Measurements from ENCODE around the gene C1orf21. TPM values are rescaled to one million over a fixed set of nuclear protein-coding genes. Genes with fewer than 3 reads are reported as not detected.

Gene C1orf21
- total and polyA plus RNA-seq, 3 experiments from 2014 or later: 6.8 to 23.4 (median 8.2) TPM

DNA sequence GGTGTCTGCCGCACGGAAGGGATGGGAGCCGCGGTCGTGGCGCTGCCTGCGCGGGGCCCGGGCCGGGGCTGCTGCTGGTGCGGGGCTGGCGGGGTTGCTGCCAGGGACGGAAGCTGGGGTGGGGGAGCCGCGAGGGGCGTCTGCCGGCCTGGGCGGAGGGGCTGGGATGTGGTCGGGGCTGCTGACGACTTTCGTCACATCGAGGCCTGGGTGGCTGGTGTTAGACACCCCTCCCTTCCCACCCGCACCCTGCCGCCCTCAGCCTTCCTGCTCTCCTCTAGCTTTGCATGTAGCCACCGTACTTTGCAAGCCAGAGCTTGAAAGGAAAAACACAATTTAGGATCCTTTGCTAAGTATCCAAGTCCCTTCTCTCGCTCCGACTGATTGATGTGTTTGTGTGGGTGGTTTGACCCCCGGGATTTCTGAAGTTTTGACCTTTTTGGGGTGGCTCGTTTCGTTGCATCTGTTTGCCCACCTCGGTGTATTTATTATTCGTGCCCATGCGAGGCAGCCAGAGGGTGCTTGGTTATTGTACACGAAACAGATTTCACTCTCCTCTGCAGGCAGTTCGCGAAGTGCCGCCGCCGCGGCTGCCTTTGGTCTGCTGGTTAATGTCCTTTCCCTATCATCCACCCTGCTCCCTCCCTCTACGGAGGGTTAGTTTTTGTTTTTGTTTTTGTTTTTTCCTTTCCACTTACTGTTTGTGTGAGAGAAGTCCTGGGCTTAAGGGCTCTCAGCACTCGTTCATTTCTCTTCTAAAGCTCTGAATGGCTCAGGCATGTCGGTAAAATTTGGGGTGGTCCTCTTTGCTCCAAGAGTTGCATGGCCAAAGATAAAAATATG lies 868 bp downstream of the C1orf21 start:
- ChIA-PET CTCF (interaction anchor here (1.2 to 1.4 kb wide), 2 partner anchors 10 to 11 kb away, joined by 4 to 5 read pairs; no protein-coding TSS in a partner anchor), POLR2A (no interaction called here)
- Histone ChIP-seq H3K27me3 (ENCODE audit: insufficient read depth, low read length, poor library complexity, severe bottlenecking) (peaks cover 6% of the 10 kb centered on the region), H3K4me3 (ENCODE audit: low read length) (peak overlapping the region; percentile 56), H3K27ac (ENCODE audit: low read depth, low read length) (peak overlapping the region; percentile 66), H3K9me3 (ENCODE audit: low read length) (no peaks in the 10 kb centered on the region), H3K36me3 (ENCODE audit: insufficient read depth, low read length) (no peaks in the 10 kb centered on the region), H3K4me1 (ENCODE audit: insufficient read depth, low read length) (peaks cover 8% of the 10 kb centered on the region)
- peak overlapping the region; percentile 84 to 97 (median 90) for H3K4me3 Mint-ChIP-seq
- DNase-seq: peak; percentile 25 to 85 (median 71)
- peaks cover 0 to 7% (median 0%) of the 10 kb centered on the region in 3 donors for H3K36me3 Mint-ChIP-seq
- H3K27me3 Mint-ChIP-seq: peaks cover 16 to 39% of the 10 kb centered on the region in 2 donors
- H3K4me1 Mint-ChIP-seq: peaks cover 23 to 42% (median 33%) of the 10 kb centered on the region in 3 donors
- H3K27ac Mint-ChIP-seq: peak overlapping the region; percentile 18 to 97 (median 92)
- no peaks in the 10 kb centered on the region for H3K9me3 Mint-ChIP-seq

DNA sequence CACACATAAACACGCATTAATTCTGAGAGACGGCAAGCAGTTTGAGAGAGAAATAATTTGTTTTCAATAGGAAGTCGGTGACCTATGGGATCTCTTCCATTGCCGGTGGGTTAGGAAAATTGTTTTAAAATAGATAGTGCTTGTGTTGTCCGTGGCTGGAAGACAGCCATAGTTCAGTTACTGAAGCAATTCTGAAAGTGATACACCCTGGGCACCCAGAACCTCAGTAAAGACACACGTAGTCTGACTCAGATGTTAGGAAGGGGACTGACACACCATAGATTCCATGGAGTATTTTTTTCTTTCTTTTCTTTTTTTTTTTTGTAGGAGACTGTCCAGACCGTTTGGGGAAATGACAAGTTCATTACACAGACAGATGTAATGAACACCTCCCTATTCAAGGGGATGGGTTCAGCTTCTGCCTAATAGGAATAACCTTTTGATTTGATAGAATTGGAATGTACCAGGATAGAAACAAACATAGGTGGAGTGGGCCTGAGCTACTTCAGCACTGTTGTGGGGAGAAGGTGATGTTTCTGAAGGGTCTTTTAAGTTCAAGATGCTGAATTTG lies 1.6 kb downstream of the C1orf21 start:
- Mint-ChIP-seq H3K27me3 (peaks cover 16 to 39% of the 10 kb centered on the region in 2 donors), H3K9me3 (no peaks in the 10 kb centered on the region), H3K36me3 (peaks cover 0 to 7% (median 0%) of the 10 kb centered on the region in 3 donors), H3K4me3 (peak overlapping the region; percentile 84 to 97 (median 90)), H3K4me1 (peaks cover 26 to 48% (median 33%) of the 10 kb centered on the region in 3 donors), H3K27ac (peak overlapping the region; percentile 18 to 97 (median 92))
- ChIA-PET POLR2A (no interaction called here), CTCF (no interaction called here)
- H3K36me3 ChIP-seq (ENCODE audit: insufficient read depth, low read length): no peaks in the 10 kb centered on the region
- H3K4me1 ChIP-seq (ENCODE audit: insufficient read depth, low read length): peaks cover 8% of the 10 kb centered on the region
- peaks cover 6% of the 10 kb centered on the region for H3K27me3 ChIP-seq (ENCODE audit: insufficient read depth, low read length, poor library complexity, severe bottlenecking)
- H3K4me3 ChIP-seq (ENCODE audit: low read length): peak overlapping the region; percentile 56
- H3K9me3 ChIP-seq (ENCODE audit: low read length): no peaks in the 10 kb centered on the region
- DNase-seq: peak in 1 of 5 donors; percentile 4
- H3K27ac ChIP-seq (ENCODE audit: low read depth, low read length): peak overlapping the region; percentile 62

DNA sequence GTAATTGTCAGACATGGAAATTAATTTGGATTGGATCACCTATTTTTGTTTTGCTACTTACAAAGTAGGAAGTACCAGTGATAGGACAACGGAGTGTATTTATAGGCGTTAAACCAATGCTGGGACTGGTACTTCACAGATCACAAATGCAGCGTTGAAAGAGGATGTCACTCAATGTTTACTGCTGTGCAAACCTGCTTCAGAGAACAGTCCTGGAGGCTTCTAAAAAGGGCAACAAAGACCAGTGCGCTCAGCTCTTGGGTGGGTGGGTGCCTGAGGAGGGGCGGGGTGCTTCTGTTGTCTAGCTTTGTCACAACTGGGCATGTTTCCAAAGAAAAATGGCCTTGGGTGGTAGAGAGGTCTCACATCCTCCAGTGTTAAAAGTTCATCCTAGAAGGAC lies 2.1 kb downstream of the C1orf21 start:
- no peaks in the 10 kb centered on the region for H3K9me3 ChIP-seq (ENCODE audit: low read length)
- POLR2A ChIA-PET: no interaction called here
- peaks cover 16 to 39% of the 10 kb centered on the region in 2 donors for H3K27me3 Mint-ChIP-seq
- H3K4me1 ChIP-seq (ENCODE audit: insufficient read depth, low read length): peaks cover 8% of the 10 kb centered on the region
- H3K27ac Mint-ChIP-seq: peak overlapping the region; percentile 18 to 97 (median 92)
- peak overlapping the region; percentile 21 for H3K4me3 ChIP-seq (ENCODE audit: low read length)
- peaks cover 0 to 7% (median 0%) of the 10 kb centered on the region in 3 donors for H3K36me3 Mint-ChIP-seq
- no peaks in the 10 kb centered on the region for H3K9me3 Mint-ChIP-seq
- CTCF ChIA-PET: no interaction called here
- H3K4me1 Mint-ChIP-seq: peaks cover 26 to 48% (median 33%) of the 10 kb centered on the region in 3 donors
- no peaks in the 10 kb centered on the region for H3K36me3 ChIP-seq (ENCODE audit: insufficient read depth, low read length)
- peak in 1 of 5 donors; percentile 3 for DNase-seq
- peak overlapping the region; percentile 84 to 97 (median 90) for H3K4me3 Mint-ChIP-seq
- H3K27me3 ChIP-seq (ENCODE audit: insufficient read depth, low read length, poor library complexity, severe bottlenecking): peaks cover 6% of the 10 kb centered on the region
- peak overlapping the region; percentile 62 for H3K27ac ChIP-seq (ENCODE audit: low read depth, low read length)

DNA sequence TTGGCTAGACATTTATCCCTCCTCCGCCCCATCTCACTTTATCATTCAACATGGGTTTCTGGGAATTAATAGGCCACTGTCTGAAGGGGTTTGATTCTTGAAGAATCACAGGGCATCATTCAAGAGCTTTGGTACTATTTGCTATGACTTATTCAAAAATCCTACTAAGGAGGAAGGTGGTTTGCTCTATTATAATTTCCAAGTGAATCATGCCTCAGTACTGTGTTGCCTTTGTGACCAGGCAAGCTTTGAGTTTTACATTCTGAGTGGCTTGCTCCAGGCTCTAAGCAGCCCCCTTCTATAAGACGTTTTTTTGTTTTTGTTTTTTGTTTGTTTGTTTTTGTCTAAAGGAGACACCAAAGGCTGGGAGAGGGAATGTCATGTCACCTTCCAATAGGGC lies 2.6 kb downstream of the C1orf21 start:
- no peak overlapping the region for H3K27ac ChIP-seq (ENCODE audit: low read depth, low read length)
- no peaks in the 10 kb centered on the region for H3K9me3 Mint-ChIP-seq
- ChIA-PET POLR2A (no interaction called here), CTCF (no interaction called here)
- no peak for DNase-seq
- H3K27me3 Mint-ChIP-seq: peaks cover 13 to 35% of the 10 kb centered on the region in 2 donors
- H3K4me3 Mint-ChIP-seq: peak overlapping the region in 4 of 7 donors; percentile 33 to 91 (median 87)
- H3K27ac Mint-ChIP-seq: peak overlapping the region in 3 of 8 donors; percentile 4 to 45 (median 26)
- H3K4me1 ChIP-seq (ENCODE audit: insufficient read depth, low read length): peaks cover 8% of the 10 kb centered on the region
- H3K4me1 Mint-ChIP-seq: peaks cover 26 to 51% (median 33%) of the 10 kb centered on the region in 3 donors
- H3K36me3 Mint-ChIP-seq: peaks cover 0 to 7% (median 0%) of the 10 kb centered on the region in 3 donors
- H3K4me3 ChIP-seq (ENCODE audit: low read length): no peak overlapping the region
- H3K27me3 ChIP-seq (ENCODE audit: insufficient read depth, low read length, poor library complexity, severe bottlenecking): peaks cover 6% of the 10 kb centered on the region
- H3K9me3 ChIP-seq (ENCODE audit: low read length): no peaks in the 10 kb centered on the region
- H3K36me3 ChIP-seq (ENCODE audit: insufficient read depth, low read length): no peaks in the 10 kb centered on the region

DNA sequence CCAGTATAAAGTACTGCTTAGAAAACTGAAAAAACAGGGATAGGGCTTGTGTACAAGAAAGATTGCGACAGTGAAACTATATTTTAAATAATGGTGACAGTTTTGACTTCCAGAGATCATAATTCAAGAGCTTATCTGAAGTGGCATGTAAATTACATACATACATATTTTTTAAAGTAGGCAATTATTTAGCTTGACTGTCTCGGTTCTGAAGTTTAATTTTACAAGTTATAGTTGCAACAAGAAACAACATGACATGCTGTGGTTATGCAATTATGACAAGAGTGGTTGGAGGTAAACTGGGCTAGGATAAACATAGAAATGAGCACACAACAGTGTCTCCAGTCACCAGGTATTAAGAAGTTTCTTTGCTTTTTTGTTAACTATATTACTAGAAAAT lies 4.1 kb downstream of the C1orf21 start:
- Histone ChIP-seq H3K36me3 (ENCODE audit: insufficient read depth, low read length) (no peaks in the 10 kb centered on the region), H3K27me3 (ENCODE audit: insufficient read depth, low read length, poor library complexity, severe bottlenecking) (peaks cover 6% of the 10 kb centered on the region), H3K27ac (ENCODE audit: low read depth, low read length) (no peak overlapping the region), H3K4me1 (ENCODE audit: insufficient read depth, low read length) (peaks cover 8% of the 10 kb centered on the region), H3K4me3 (ENCODE audit: low read length) (no peak overlapping the region), H3K9me3 (ENCODE audit: low read length) (no peaks in the 10 kb centered on the region)
- ChIA-PET CTCF (no interaction called here), POLR2A (no interaction called here)
- DNase-seq: no peak
- no peaks in the 10 kb centered on the region for H3K9me3 Mint-ChIP-seq
- no peak overlapping the region for H3K4me3 Mint-ChIP-seq
- peaks cover 24 to 44% (median 25%) of the 10 kb centered on the region in 3 donors for H3K4me1 Mint-ChIP-seq
- H3K36me3 Mint-ChIP-seq: peaks cover 0 to 7% (median 0%) of the 10 kb centered on the region in 3 donors
- H3K27me3 Mint-ChIP-seq: peaks cover 12 to 33% of the 10 kb centered on the region in 2 donors
- H3K27ac Mint-ChIP-seq: no peak overlapping the region

DNA sequence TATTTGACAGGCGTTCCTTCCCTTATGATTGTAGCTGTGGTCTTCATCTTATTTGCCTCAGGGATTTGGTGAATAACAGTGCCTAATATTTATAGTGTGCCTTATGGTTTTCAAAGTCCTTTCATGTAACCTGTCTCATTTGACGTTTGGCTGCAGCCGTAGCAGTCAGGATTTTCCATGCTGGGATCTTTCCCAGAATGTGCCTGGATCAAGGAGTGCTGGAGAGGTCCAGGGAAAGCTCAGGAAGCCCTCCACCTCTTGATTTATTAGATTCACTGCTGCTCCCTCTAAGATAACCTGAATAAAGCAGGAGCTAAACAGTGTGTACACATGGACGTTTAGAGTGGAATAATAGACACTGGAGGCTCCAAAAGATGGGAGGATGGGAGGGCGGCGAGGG lies 5.2 kb downstream of the C1orf21 start:
- no peaks in the 10 kb centered on the region for H3K36me3 ChIP-seq (ENCODE audit: insufficient read depth, low read length)
- DNase-seq: no peak
- Mint-ChIP-seq H3K4me1 (peaks cover 21 to 49% (median 23%) of the 10 kb centered on the region in 3 donors), H3K27me3 (peaks cover 10 to 38% of the 10 kb centered on the region in 2 donors), H3K36me3 (peaks cover 0 to 7% (median 0%) of the 10 kb centered on the region in 3 donors), H3K27ac (peak overlapping the region in 1 of 8 donors; percentile 89), H3K9me3 (no peaks in the 10 kb centered on the region), H3K4me3 (peak overlapping the region in 1 of 7 donors; percentile 57)
- H3K4me1 ChIP-seq (ENCODE audit: insufficient read depth, low read length): peaks cover 8% of the 10 kb centered on the region
- no peak overlapping the region for H3K27ac ChIP-seq (ENCODE audit: low read depth, low read length)
- no peaks in the 10 kb centered on the region for H3K9me3 ChIP-seq (ENCODE audit: low read length)
- peaks cover 6% of the 10 kb centered on the region for H3K27me3 ChIP-seq (ENCODE audit: insufficient read depth, low read length, poor library complexity, severe bottlenecking)
- ChIA-PET POLR2A (no interaction called here), CTCF (no interaction called here)
- H3K4me3 ChIP-seq (ENCODE audit: low read length): no peak overlapping the region

DNA sequence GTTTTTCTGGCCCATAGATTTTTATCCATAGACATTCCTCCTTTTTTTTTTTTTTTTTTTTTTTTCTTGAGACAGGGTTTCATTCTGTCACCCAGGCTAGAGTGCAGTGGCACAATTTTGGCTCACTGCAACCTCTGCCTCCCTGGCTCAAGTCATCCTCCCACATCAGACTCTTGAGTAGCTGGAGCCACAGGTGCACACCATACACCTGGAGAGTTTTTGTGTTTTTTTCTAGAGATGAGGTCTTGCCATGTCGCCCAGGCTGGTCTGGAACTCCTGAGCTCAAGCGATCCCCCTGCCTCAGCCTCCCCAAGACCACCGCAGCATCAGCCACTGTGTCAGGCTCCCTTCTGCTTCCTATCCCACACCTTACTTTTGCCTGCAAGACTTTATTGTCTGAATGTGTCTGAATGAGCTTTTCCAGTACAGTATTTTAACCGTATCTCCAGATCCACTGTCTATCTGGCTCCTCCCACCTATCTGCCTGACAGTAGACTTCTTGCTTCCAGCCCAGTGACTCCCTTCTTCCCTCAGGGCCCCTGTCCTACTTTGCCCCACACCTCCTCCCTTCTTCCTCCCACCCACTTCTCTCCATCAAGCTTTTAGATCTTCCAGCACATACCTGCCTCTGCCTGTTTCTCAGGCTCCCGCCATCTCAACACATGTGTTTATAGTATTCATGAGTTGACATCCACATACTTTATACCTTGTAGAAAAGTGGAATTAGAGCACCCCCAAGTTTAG lies 6.1 kb downstream of the C1orf21 start:
- DNase-seq: no peak
- ChIA-PET CTCF (no interaction called here), POLR2A (no interaction called here)
- Histone ChIP-seq H3K4me1 (ENCODE audit: insufficient read depth, low read length) (peaks cover 5% of the 10 kb centered on the region), H3K27me3 (ENCODE audit: insufficient read depth, low read length, poor library complexity, severe bottlenecking) (peaks cover 2% of the 10 kb centered on the region), H3K4me3 (ENCODE audit: low read length) (no peak overlapping the region), H3K36me3 (ENCODE audit: insufficient read depth, low read length) (no peaks in the 10 kb centered on the region), H3K27ac (ENCODE audit: low read depth, low read length) (no peak overlapping the region), H3K9me3 (ENCODE audit: low read length) (no peaks in the 10 kb centered on the region)
- Mint-ChIP-seq H3K4me1 (peaks cover 17 to 49% (median 19%) of the 10 kb centered on the region in 3 donors), H3K36me3 (peaks cover 0 to 4% (median 0%) of the 10 kb centered on the region in 3 donors), H3K27me3 (peaks cover 10 to 39% of the 10 kb centered on the region in 2 donors), H3K4me3 (no peak overlapping the region), H3K9me3 (no peaks in the 10 kb centered on the region), H3K27ac (no peak overlapping the region)
